ENCODE measurements around the gene PYGM.
A peak's percentile ranks its signal among the peaks of the same experiment; 100 is the strongest.

PYGM gene

DNA sequence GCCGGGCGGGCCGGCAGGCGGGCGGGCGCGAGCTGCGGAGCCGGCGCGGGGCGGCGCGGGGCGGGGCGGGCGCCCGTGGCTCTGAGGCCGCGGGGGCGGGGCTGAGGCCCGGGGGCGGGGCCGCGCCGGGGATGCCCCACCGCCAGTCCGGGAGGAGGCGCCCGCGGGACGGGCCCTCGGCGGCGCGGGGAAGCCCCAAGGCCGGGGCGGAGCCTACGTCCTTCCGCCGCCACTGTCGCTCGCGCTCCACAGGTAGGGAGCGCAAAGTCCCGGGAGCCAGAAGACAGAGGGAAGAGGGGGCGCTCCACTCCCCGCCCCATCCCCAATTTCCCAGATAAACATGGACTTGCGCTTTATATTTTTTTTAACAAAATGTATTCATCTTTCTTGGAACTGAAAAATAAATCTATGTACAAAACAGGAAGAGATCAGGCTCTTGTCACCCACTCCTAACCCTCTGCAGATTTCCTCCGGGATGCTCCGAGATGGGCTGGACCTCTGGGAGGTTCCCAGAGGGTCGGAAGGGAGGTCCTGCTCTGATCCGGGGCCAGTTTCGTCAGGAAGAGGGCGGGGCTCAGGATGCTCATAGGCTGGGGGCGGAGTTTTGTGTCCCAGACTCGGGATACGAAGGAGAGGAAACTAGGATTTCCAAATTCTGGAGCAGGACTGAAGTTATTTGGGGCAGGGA, 43.5 kb upstream of the PYGM start, which contains the start of gene MAP4K2:
MAP4K2 (minus strand) TSS at position 57 of the 688 bp plus-strand sequence. CDS start 65 bp downstream, outside the sequence.
- Histone ChIP-seq H2BK120ac (ENCODE audit: insufficient read depth, low read length, poor library complexity) (no peak within 1 kb of the TSS), H3K14ac (ENCODE audit: low read length) (peak within 1 kb of the TSS; percentile 38), H3K4ac (ENCODE audit: low read depth, low read length) (no peak within 1 kb of the TSS), H4K12ac (ENCODE audit: low read depth, low read length) (peak within 1 kb of the TSS; percentile 75), H3K23ac (ENCODE audit: low read length) (no peak within 1 kb of the TSS), H3K4me1 (ENCODE audit: control insufficient read depth in 1 of 2, insufficient read depth in 2 of 2, low read length in 2 of 2) (peaks cover 8 to 15% of the 10 kb centered on the region in 2 experiments), H3K18ac (ENCODE audit: low read length) (peak within 1 kb of the TSS; percentile 60), H3K27ac (ENCODE audit: low read depth, low read length) (peak within 1 kb of the TSS; percentile 52), H3K27me3 (ENCODE audit: insufficient read depth, low read length) (no peaks in the 10 kb centered on the region), H3K36me3 (ENCODE audit: control insufficient read depth in 1 of 2, insufficient read depth in 2 of 2, low read length in 2 of 2) (peaks cover 52 to 53% of the 10 kb centered on the region in 2 experiments), H3K4me2 (ENCODE audit: low read length) (peak within 1 kb of the TSS; percentile 77), H2BK5ac (ENCODE audit: low read depth, low read length, poor library complexity) (peak within 1 kb of the TSS; percentile 56), H4K91ac (ENCODE audit: low read depth, low read length) (peak within 1 kb of the TSS; percentile 59), H2AK5ac (ENCODE audit: low read length) (peak within 1 kb of the TSS; percentile 75), H3K9ac (ENCODE audit: low read length) (peak within 1 kb of the TSS; percentile 8), H3K9me3 (ENCODE audit: insufficient read depth, low read depth, low read length) (no peaks in the 10 kb centered on the region), H2AFZ (ENCODE audit: insufficient read depth, low read length, poor library complexity) (peak within 1 kb of the TSS; percentile 61), H2BK12ac (ENCODE audit: low read length) (peak within 1 kb of the TSS; percentile 37), H3K79me1 (ENCODE audit: low read length) (peaks cover 11% of the 10 kb centered on the region), H4K8ac (ENCODE audit: low read depth, low read length) (peak within 1 kb of the TSS; percentile 83), H3K4me3 (ENCODE audit: low read depth, low read length) (peak within 1 kb of the TSS; percentile 80), H3K79me2 (ENCODE audit: control insufficient read depth, insufficient read depth, low read length, poor library complexity) (no peaks in the 10 kb centered on the region)
- WGBS (ENCODE audit: extremely low coverage, insufficient coverage, insufficient read length) = no CpG with 5 or more reads among the region's 58 CpGs
- peak; percentile 84 to 91 for DNase-seq

DNA sequence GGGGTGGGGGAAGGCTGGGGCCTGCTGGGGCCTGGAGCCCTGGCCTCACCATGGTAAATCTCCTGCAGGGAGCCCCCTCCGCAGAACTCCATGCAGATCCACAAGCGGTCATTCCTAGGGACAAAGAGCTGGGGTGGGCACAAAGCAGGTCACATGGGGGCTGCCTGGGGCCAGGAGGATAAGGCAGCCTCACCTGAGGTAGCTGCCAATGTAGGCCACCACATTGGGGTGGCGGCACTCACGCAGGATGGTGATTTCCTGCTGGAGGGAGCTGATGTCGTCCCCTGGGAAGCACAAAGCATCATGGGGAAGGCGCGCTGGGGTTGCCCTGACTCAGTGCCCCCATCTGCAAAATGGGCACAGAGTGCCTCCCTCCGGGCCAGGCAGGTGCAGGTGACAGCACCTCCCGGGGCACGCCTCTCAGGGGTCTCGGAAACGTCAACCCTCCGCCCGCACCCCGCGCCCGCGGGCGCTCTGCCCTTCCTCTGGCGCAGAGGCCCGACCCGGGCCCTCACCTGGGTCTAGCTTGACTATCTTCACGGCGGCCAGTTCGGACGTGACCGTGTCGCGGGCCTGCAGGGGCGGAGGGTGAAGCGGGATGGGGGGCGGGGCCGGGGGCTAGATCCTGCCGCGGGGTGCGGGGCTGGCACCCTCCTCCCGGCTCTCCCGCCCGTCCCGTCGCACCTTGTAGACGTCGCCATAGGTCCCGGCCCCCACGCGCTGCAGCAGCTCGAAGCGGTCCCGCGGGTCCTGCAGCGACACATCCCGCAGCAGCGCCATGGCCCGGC, 42.8 kb upstream of the PYGM start:
- peak overlapping the region; percentile 75 for H4K12ac ChIP-seq (ENCODE audit: low read depth, low read length)
- peak in 1 of 2 donors; percentile 26 for DNase-seq
- peaks cover 8 to 15% of the 10 kb centered on the region in 2 experiments for H3K4me1 ChIP-seq (ENCODE audit: control insufficient read depth in 1 of 2, insufficient read depth in 2 of 2, low read length in 2 of 2)
- no CpG with 5 or more reads among the region's 54 CpGs for WGBS (ENCODE audit: extremely low coverage, insufficient coverage, insufficient read length)
- H3K79me1 ChIP-seq (ENCODE audit: low read length) = peaks cover 11% of the 10 kb centered on the region
- no peaks in the 10 kb centered on the region for H3K79me2 ChIP-seq (ENCODE audit: control insufficient read depth, insufficient read depth, low read length, poor library complexity)
- peak overlapping the region; percentile 76 for H3K4me2 ChIP-seq (ENCODE audit: low read length)
- H3K27me3 ChIP-seq (ENCODE audit: insufficient read depth, low read length) = no peaks in the 10 kb centered on the region
- H2AK5ac ChIP-seq (ENCODE audit: low read length) = peak overlapping the region; percentile 75
- no peak overlapping the region for H3K4ac ChIP-seq (ENCODE audit: low read depth, low read length)
- no peak overlapping the region for H3K23ac ChIP-seq (ENCODE audit: low read length)
- H3K9ac ChIP-seq (ENCODE audit: low read length) = peak overlapping the region; percentile 8
- no peak overlapping the region for H2BK5ac ChIP-seq (ENCODE audit: low read depth, low read length, poor library complexity)
- peak overlapping the region; percentile 37 for H2BK12ac ChIP-seq (ENCODE audit: low read length)
- no peak overlapping the region for H3K27ac ChIP-seq (ENCODE audit: low read depth, low read length)
- H4K8ac ChIP-seq (ENCODE audit: low read depth, low read length) = peak overlapping the region; percentile 55
- peak overlapping the region; percentile 38 for H3K14ac ChIP-seq (ENCODE audit: low read length)
- no peaks in the 10 kb centered on the region for H3K9me3 ChIP-seq (ENCODE audit: insufficient read depth, low read depth, low read length)
- no peak overlapping the region for H2BK120ac ChIP-seq (ENCODE audit: insufficient read depth, low read length, poor library complexity)
- H2AFZ ChIP-seq (ENCODE audit: insufficient read depth, low read length, poor library complexity) = peak overlapping the region; percentile 48
- H3K36me3 ChIP-seq (ENCODE audit: control insufficient read depth in 1 of 2, insufficient read depth in 2 of 2, low read length in 2 of 2) = peaks cover 46 to 48% of the 10 kb centered on the region in 2 experiments
- H3K4me3 ChIP-seq (ENCODE audit: low read depth, low read length) = peak overlapping the region; percentile 80
- peak overlapping the region; percentile 36 for H4K91ac ChIP-seq (ENCODE audit: low read depth, low read length)
- peak overlapping the region; percentile 60 for H3K18ac ChIP-seq (ENCODE audit: low read length)

DNA sequence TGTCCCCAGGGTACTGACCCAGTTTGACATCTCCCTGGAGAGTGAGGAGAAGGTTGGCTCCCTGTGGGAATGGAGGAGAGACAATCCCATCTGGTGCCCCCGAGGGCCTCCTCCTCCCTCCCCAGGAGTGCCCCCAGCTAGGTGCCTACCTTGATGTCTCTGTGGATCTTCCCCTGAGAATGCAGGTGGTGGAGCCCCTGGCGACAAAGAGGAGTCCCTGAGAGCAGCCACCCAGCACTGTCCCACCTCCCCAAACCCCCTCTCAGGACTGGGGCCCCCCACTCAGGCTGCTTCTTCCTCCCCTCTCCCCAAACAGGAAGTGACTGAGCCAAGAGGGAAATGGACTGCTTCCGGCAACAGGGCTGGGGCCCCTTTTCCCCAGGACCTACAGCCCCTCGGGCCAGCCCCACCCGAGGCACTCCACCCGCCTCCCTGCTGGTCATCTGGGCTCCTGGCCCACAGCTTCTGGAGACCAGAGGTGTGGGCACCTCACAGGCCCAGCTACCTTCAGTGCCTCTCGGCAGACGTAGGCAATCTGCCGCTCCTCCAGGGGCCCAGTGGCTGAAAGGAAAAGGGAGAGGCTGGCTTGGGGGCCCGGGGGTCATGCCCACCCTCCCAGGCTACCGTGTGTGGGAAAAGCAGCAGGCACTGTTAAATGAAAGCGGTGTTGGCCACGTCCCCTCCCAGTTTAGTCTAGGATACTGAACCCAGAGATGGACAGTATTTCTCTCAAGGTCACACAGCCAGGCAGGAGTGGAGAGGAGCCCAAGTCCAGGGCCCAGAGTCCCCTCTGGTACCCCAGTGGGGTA, 42.0 kb upstream of the PYGM start:
- Histone ChIP-seq H3K79me1 (ENCODE audit: low read length) (peaks cover 11% of the 10 kb centered on the region), H2BK5ac (ENCODE audit: low read depth, low read length, poor library complexity) (no peak overlapping the region), H3K79me2 (ENCODE audit: control insufficient read depth, insufficient read depth, low read length, poor library complexity) (no peaks in the 10 kb centered on the region), H3K27ac (ENCODE audit: low read depth, low read length) (no peak overlapping the region), H3K18ac (ENCODE audit: low read length) (no peak overlapping the region), H2AFZ (ENCODE audit: insufficient read depth, low read length, poor library complexity) (no peak overlapping the region), H3K9ac (ENCODE audit: low read length) (no peak overlapping the region), H3K14ac (ENCODE audit: low read length) (no peak overlapping the region), H2BK120ac (ENCODE audit: insufficient read depth, low read length, poor library complexity) (no peak overlapping the region), H3K4me2 (ENCODE audit: low read length) (no peak overlapping the region), H3K23ac (ENCODE audit: low read length) (no peak overlapping the region), H3K36me3 (ENCODE audit: control insufficient read depth in 1 of 2, insufficient read depth in 2 of 2, low read length in 2 of 2) (peaks cover 45 to 49% of the 10 kb centered on the region in 2 experiments), H4K12ac (ENCODE audit: low read depth, low read length) (no peak overlapping the region), H3K4ac (ENCODE audit: low read depth, low read length) (no peak overlapping the region), H2BK12ac (ENCODE audit: low read length) (no peak overlapping the region), H4K8ac (ENCODE audit: low read depth, low read length) (no peak overlapping the region), H3K4me1 (ENCODE audit: control insufficient read depth in 1 of 2, insufficient read depth in 2 of 2, low read length in 2 of 2) (peaks cover 8 to 15% of the 10 kb centered on the region in 2 experiments), H4K91ac (ENCODE audit: low read depth, low read length) (no peak overlapping the region), H3K4me3 (ENCODE audit: low read depth, low read length) (no peak overlapping the region), H2AK5ac (ENCODE audit: low read length) (no peak overlapping the region), H3K27me3 (ENCODE audit: insufficient read depth, low read length) (no peaks in the 10 kb centered on the region), H3K9me3 (ENCODE audit: insufficient read depth, low read depth, low read length) (no peaks in the 10 kb centered on the region)
- no CpG with 5 or more reads among the region's 13 CpGs for WGBS (ENCODE audit: extremely low coverage, insufficient coverage, insufficient read length)
- no peak for DNase-seq

DNA sequence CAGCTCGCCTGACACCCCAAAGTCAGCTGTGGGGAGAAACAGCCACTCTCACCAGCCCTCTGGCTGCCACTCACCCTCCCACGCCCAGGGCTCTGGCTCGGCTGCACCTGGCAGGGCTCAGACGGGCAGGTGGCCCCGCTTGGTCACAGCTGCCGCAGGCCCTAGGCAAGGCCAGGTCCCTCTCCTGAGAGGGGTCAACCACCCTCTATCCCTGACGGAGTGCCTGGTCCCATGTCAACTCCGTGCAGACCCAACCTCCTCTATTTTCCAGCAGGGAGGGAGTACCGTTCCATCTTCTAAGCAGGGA, 41.3 kb upstream of the PYGM start:
- Histone ChIP-seq H3K23ac (ENCODE audit: low read length) (no peak overlapping the region), H3K4me3 (ENCODE audit: low read depth, low read length) (no peak overlapping the region), H3K27ac (ENCODE audit: low read depth, low read length) (no peak overlapping the region), H3K36me3 (ENCODE audit: control insufficient read depth in 1 of 2, insufficient read depth in 2 of 2, low read length in 2 of 2) (peaks cover 45 to 49% of the 10 kb centered on the region in 2 experiments), H3K9me3 (ENCODE audit: insufficient read depth, low read depth, low read length) (no peaks in the 10 kb centered on the region), H3K18ac (ENCODE audit: low read length) (no peak overlapping the region), H2BK5ac (ENCODE audit: low read depth, low read length, poor library complexity) (no peak overlapping the region), H3K4ac (ENCODE audit: low read depth, low read length) (no peak overlapping the region), H3K27me3 (ENCODE audit: insufficient read depth, low read length) (no peaks in the 10 kb centered on the region), H4K8ac (ENCODE audit: low read depth, low read length) (no peak overlapping the region), H3K4me1 (ENCODE audit: control insufficient read depth in 1 of 2, insufficient read depth in 2 of 2, low read length in 2 of 2) (peaks cover 8 to 15% of the 10 kb centered on the region in 2 experiments), H4K12ac (ENCODE audit: low read depth, low read length) (no peak overlapping the region), H2BK12ac (ENCODE audit: low read length) (no peak overlapping the region), H2AFZ (ENCODE audit: insufficient read depth, low read length, poor library complexity) (no peak overlapping the region), H4K91ac (ENCODE audit: low read depth, low read length) (no peak overlapping the region), H2BK120ac (ENCODE audit: insufficient read depth, low read length, poor library complexity) (no peak overlapping the region), H2AK5ac (ENCODE audit: low read length) (no peak overlapping the region), H3K4me2 (ENCODE audit: low read length) (no peak overlapping the region), H3K14ac (ENCODE audit: low read length) (no peak overlapping the region), H3K79me2 (ENCODE audit: control insufficient read depth, insufficient read depth, low read length, poor library complexity) (no peaks in the 10 kb centered on the region), H3K79me1 (ENCODE audit: low read length) (peaks cover 11% of the 10 kb centered on the region), H3K9ac (ENCODE audit: low read length) (no peak overlapping the region)
- no CpG with 5 or more reads among the region's 9 CpGs for WGBS (ENCODE audit: extremely low coverage, insufficient coverage, insufficient read length)
- DNase-seq = no peak

Data from trophoblast cell (in vitro differentiated cells and primary cell).